H9 (cell line): Measurements from ENCODE around the gene MYO1F. TPM values are rescaled to one million over a fixed set of nuclear protein-coding genes. Genes with fewer than 3 reads are reported as not detected.

Source experiments
- DNase-seq: peaks from one replicate; pipeline ENCODE4 v3.0.0-alpha.2; 2017
- H2AFZ ChIP-seq: one replicate; pipeline ENCODE4 v1.6.1; 2013; ENCODE audit warnings: mild to moderate bottlenecking, low read length, control low read depth, moderate library complexity
- H2AK5ac ChIP-seq: 2 replicates; pipeline ENCODE4 v1.6.1; 2013; ENCODE audit warnings: low read length, control low read depth, mixed read lengths; ENCODE audit not compliant: insufficient read length
- H2BK120ac ChIP-seq: one replicate; pipeline ENCODE4 v1.6.1; 2013; ENCODE audit warnings: low read depth, mild to moderate bottlenecking, low read length, control low read depth, inconsistent platforms; ENCODE audit not compliant: poor library complexity, severe bottlenecking
- H2BK12ac ChIP-seq: 2 replicates; pipeline ENCODE4 v1.6.1; 2013; ENCODE audit warnings: low read length, control low read depth, mixed read lengths, low read depth; ENCODE audit not compliant: insufficient read length
- H2BK15ac ChIP-seq: 2 replicates; pipeline ENCODE4 v1.6.1; 2013; ENCODE audit warnings: low read depth, low read length, control low read depth
- H2BK20ac ChIP-seq: one replicate; pipeline ENCODE4 v1.6.1; 2013; ENCODE audit warnings: low read depth, mild to moderate bottlenecking, low read length, control low read depth, inconsistent platforms; ENCODE audit not compliant: poor library complexity, severe bottlenecking
- H2BK5ac ChIP-seq: 2 replicates; pipeline ENCODE4 v1.6.1; 2013; ENCODE audit warnings: low read length, control low read depth, mixed read lengths; ENCODE audit not compliant: insufficient read length
- H3K14ac ChIP-seq: 2 replicates; pipeline ENCODE4 v1.6.1; 2013; ENCODE audit warnings: low read length, control low read depth; ENCODE audit not compliant: insufficient read depth
- H3K18ac ChIP-seq: 2 replicates; pipeline ENCODE4 v1.6.1; 2013; ENCODE audit warnings: low read depth, mild to moderate bottlenecking, mixed read lengths, low read length, control low read depth; ENCODE audit not compliant: insufficient read length
- H3K23ac ChIP-seq: 2 replicates; pipeline ENCODE4 v1.6.1; 2013; ENCODE audit warnings: low read length, control low read depth, mixed read lengths, low read depth; ENCODE audit not compliant: insufficient read length
- H3K23me2 ChIP-seq: 2 replicates; pipeline ENCODE4 v1.6.1; 2013; ENCODE audit warnings: low read depth, mild to moderate bottlenecking, mixed read lengths, low read length, control low read depth; ENCODE audit not compliant: insufficient read length, poor library complexity, severe bottlenecking
- H3K27ac ChIP-seq: 2 replicates; pipeline ENCODE4 v1.5.1; 2013; ENCODE audit warnings: low read length, control low read depth, mixed read lengths, low read depth; ENCODE audit not compliant: insufficient read length
- H3K27me3 ChIP-seq: 2 replicates; pipeline ENCODE4 v1.6.1; 2013; ENCODE audit warnings: low read length, control low read depth, inconsistent platforms; ENCODE audit not compliant: insufficient read depth
- H3K4ac ChIP-seq: 2 replicates; pipeline ENCODE4 v1.6.1; 2013; ENCODE audit warnings: low read depth, mild to moderate bottlenecking, control low read depth, inconsistent platforms, low read length, moderate library complexity
- H3K4me1 ChIP-seq: 2 replicates; pipeline ENCODE4 v1.6.1; 2013; ENCODE audit warnings: low read length, control low read depth, inconsistent platforms; ENCODE audit not compliant: insufficient read depth
- H3K4me2 ChIP-seq: 2 replicates; pipeline ENCODE4 v1.6.1; 2013; ENCODE audit warnings: low read length, control low read depth, mixed read lengths; ENCODE audit not compliant: insufficient read length, insufficient read depth
- H3K56ac ChIP-seq: 2 replicates; pipeline ENCODE4 v1.6.1; 2013; ENCODE audit warnings: low read depth, mild to moderate bottlenecking, mixed read lengths, low read length, control low read depth; ENCODE audit not compliant: insufficient read length
- H3K79me1 ChIP-seq: 2 replicates; pipeline ENCODE4 v1.6.1; 2013; ENCODE audit warnings: low read depth, mild to moderate bottlenecking, moderate library complexity, low read length, control low read depth, inconsistent platforms; ENCODE audit not compliant: insufficient read depth, poor library complexity, severe bottlenecking
- H3K79me2 ChIP-seq: 2 replicates; pipeline ENCODE4 v1.6.1; 2013; ENCODE audit warnings: low read length, control low read depth, inconsistent platforms; ENCODE audit not compliant: insufficient read depth
- H3K9ac ChIP-seq: 2 replicates; pipeline ENCODE4 v1.6.1; 2013; ENCODE audit warnings: low read length, control low read depth, mixed read lengths; ENCODE audit not compliant: insufficient read length; ENCODE audit errors: extremely low read depth
- H3K9me3 ChIP-seq: one replicate; pipeline ENCODE4 v1.6.1; 2013; ENCODE audit warnings: low read depth, low read length, inconsistent platforms; ENCODE audit not compliant: control insufficient read depth
- H3T11ph ChIP-seq: one replicate; pipeline ENCODE4 v1.6.1; 2013; ENCODE audit warnings: mild to moderate bottlenecking, low read length, control low read depth, inconsistent platforms
- H4K20me1 ChIP-seq: one replicate; pipeline ENCODE4 v1.6.1; 2013; ENCODE audit not compliant: control insufficient read depth, insufficient read length, insufficient read depth
- H4K5ac ChIP-seq: 2 replicates; pipeline ENCODE4 v1.6.1; 2013; ENCODE audit warnings: low read depth, mild to moderate bottlenecking, mixed read lengths, low read length, control low read depth; ENCODE audit not compliant: insufficient read length
- H4K8ac ChIP-seq: replicated peaks from 2 replicates; pipeline ENCODE4 v1.6.1; 2013; ENCODE audit warnings: low read length, control low read depth, mixed read lengths, low read depth; ENCODE audit not compliant: insufficient read length
- H4K91ac ChIP-seq: 2 replicates; pipeline ENCODE4 v1.6.1; 2013; ENCODE audit warnings: low read depth, mild to moderate bottlenecking, moderate library complexity, mixed read lengths, low read length, control low read depth; ENCODE audit not compliant: insufficient read length
- H3K27ac Mint-ChIP-seq, 3 experiments: 2 replicates in 2 of 3; 3 replicates in 1 of 3; pipeline ENCODE4 v1.8.0; 2020 to 2021; ENCODE audit warnings: mixed read lengths in 3 of 3, mild to moderate bottlenecking in 1 of 3, moderate library complexity in 1 of 3
- H3K27me3 Mint-ChIP-seq: 2 replicates; pipeline ENCODE4 v1.8.0; 2021; ENCODE audit warnings: low read depth, mild to moderate bottlenecking, moderate library complexity, mixed read lengths
- H3K36me3 Mint-ChIP-seq, 3 experiments: 2 replicates in 2 of 3; 3 replicates in 1 of 3; pipeline ENCODE4 v1.8.0; 2020 to 2021; ENCODE audit warnings: low read depth in 3 of 3, mixed read lengths in 3 of 3; ENCODE audit not compliant: insufficient read depth in 1 of 3
- H3K4me1 Mint-ChIP-seq, 2 experiments: 2 replicates each; pipeline ENCODE4 v1.8.0; 2020; ENCODE audit warnings: mixed read lengths in 2 of 2
- H3K4me3 Mint-ChIP-seq, 2 experiments: 2 replicates in 1 of 2; 3 replicates in 1 of 2; pipeline ENCODE4 v1.8.0; 2020 to 2021; ENCODE audit warnings: mild to moderate bottlenecking in 2 of 2, mixed read lengths in 2 of 2, moderate library complexity in 1 of 2
- H3K9me3 Mint-ChIP-seq, 2 experiments: 2 replicates in 1 of 2; 3 replicates in 1 of 2; pipeline ENCODE4 v1.8.0; 2020; ENCODE audit warnings: mild to moderate bottlenecking in 2 of 2, mixed read lengths in 2 of 2, moderate library complexity in 1 of 2
- WGBS: extraction: QIAGEN DNeasy Blood & Tissue Kit; methylation state at CpG from one replicate; pipeline ENCODE4 v1.1.7; 2013; ENCODE audit warnings: missing lambda C conversion rate, low lambda C conversion rate, mixed read lengths; ENCODE audit not compliant: insufficient read length; ENCODE audit errors: extremely low coverage; 5-methylcytosine and 5-hydroxymethylcytosine counted together
- total RNA-seq: library from RNA; stranded (reverse); gene quantifications from 2 replicates; pipeline ENCODE4 v1.2.1, GENCODE V29; 2021
- TF ChIP-seq, protein P1 (sequence below): fragments of 200-600 bp; sonication (generic); conservative IDR thresholded peaks from 3 replicates; pipeline ENCODE4 v1.8.0; 2021; ENCODE audit warnings: antibody characterized with exemption, mild to moderate bottlenecking

The MYO1F gene
- total RNA-seq, 1 experiment from 2014 or later: 1.0 TPM

DNA sequence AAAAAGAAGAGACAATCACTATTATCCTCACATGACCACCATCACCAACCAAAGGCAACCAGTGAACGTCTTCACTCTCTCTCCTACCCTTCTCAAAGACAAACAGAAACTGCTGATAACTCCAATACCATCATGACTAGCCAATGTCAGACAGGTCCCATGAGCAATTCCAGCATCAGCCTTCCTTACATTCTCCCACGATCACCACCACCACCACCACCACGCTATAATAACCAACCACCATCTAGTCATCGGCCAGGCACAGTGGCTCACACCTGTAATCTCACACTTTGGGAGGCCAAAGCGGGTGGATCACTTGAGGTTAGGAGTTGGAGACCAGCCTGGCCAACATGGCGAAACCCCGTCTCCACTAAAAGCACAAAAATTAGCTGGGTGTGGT lies 3.9 kb downstream of the MYO1F start:
- Histone ChIP-seq H2BK5ac (no peak overlapping the region), H3T11ph (no peak overlapping the region), H2BK20ac (no peak overlapping the region), H3K79me2 (no peaks in the 10 kb centered on the region), H2BK120ac (no peak overlapping the region), H2BK12ac (no peak overlapping the region), H2AK5ac (no peak overlapping the region), H3K23ac (no peak overlapping the region), H4K5ac (no peak overlapping the region), H4K91ac (no peak overlapping the region), H3K79me1 (no peaks in the 10 kb centered on the region), H2BK15ac (no peak overlapping the region), H3K23me2 (no peaks in the 10 kb centered on the region), H3K14ac (no peak overlapping the region), H3K9me3 (no peaks in the 10 kb centered on the region), H4K8ac (no peak overlapping the region), H3K27ac (no peak overlapping the region), H3K56ac (no peak overlapping the region), H2AFZ (no peak overlapping the region), H3K4me2 (no peak overlapping the region), H3K4ac (no peak overlapping the region), H3K4me1 (no peaks in the 10 kb centered on the region; the same call in 1 of the 2 replicates), H3K9ac (no peak overlapping the region), H3K27me3 (no peaks in the 10 kb centered on the region), H4K20me1 (no peaks in the 10 kb centered on the region), H3K18ac (no peak overlapping the region)
- no peak overlapping the region for H3K4me3 Mint-ChIP-seq
- no peaks in the 10 kb centered on the region; a peak in 1 of 5 replicates for H3K9me3 Mint-ChIP-seq
- WGBS: no CpG with 5 or more reads among the region's 7 CpGs
- H3K36me3 Mint-ChIP-seq: no peaks in the 10 kb centered on the region
- H3K4me1 Mint-ChIP-seq: peaks cover 13 to 21% of the 10 kb centered on the region in 2 experiments
- no peak overlapping the region for H3K27ac Mint-ChIP-seq
- no peak for DNase-seq
- TF ChIP-seq, protein P1, sequence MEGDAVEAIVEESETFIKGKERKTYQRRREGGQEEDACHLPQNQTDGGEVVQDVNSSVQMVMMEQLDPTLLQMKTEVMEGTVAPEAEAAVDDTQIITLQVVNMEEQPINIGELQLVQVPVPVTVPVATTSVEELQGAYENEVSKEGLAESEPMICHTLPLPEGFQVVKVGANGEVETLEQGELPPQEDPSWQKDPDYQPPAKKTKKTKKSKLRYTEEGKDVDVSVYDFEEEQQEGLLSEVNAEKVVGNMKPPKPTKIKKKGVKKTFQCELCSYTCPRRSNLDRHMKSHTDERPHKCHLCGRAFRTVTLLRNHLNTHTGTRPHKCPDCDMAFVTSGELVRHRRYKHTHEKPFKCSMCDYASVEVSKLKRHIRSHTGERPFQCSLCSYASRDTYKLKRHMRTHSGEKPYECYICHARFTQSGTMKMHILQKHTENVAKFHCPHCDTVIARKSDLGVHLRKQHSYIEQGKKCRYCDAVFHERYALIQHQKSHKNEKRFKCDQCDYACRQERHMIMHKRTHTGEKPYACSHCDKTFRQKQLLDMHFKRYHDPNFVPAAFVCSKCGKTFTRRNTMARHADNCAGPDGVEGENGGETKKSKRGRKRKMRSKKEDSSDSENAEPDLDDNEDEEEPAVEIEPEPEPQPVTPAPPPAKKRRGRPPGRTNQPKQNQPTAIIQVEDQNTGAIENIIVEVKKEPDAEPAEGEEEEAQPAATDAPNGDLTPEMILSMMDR: no peak
- peaks cover 15% of the 10 kb centered on the region for H3K27me3 Mint-ChIP-seq
